Omental fat pad (tissue), 4 donors: ENCODE results near the gene FBXL14. TPM values are rescaled to one million over a fixed set of nuclear protein-coding genes. Genes with fewer than 3 reads are reported as not detected.

Experiments
- ATAC-seq: fragments of 150-250 bp; one replicate; pipeline ENCODE4 v1.9.1; 2016; ENCODE audit warnings: mild to moderate bottlenecking, moderate library complexity; ENCODE audit not compliant: low FRiP score
- DNase-seq: peaks from one replicate; pipeline ENCODE4 v3.0.0-alpha.2; 2019; ENCODE audit warnings: low spot score
- total RNA-seq, 4 donors: library from RNA; depleted of rRNA; stranded (reverse); fragments of >200 nt; gene quantifications; one replicate each; pipeline ENCODE4 v1.1.0, GENCODE V29; 2016
- TF ChIP-seq, protein P1 (sequence below), 3 donors: fragments of 450-650 bp; IDR thresholded peaks; one replicate each; pipeline ENCODE4 v1.5.1; 2016 to 2017; ENCODE audit warnings: antibody characterized with exemption in 3 of 3, mild to moderate bottlenecking in 3 of 3, moderate library complexity in 2 of 3

FBXL14 gene, protein sequence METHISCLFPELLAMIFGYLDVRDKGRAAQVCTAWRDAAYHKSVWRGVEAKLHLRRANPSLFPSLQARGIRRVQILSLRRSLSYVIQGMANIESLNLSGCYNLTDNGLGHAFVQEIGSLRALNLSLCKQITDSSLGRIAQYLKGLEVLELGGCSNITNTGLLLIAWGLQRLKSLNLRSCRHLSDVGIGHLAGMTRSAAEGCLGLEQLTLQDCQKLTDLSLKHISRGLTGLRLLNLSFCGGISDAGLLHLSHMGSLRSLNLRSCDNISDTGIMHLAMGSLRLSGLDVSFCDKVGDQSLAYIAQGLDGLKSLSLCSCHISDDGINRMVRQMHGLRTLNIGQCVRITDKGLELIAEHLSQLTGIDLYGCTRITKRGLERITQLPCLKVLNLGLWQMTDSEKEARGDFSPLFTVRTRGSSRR
- total RNA-seq = 10 to 100 TPM in 2 of 4 donors, 1 to 10 TPM in 2; 7.3 to 15.6 (median 10.1) TPM

DNA sequence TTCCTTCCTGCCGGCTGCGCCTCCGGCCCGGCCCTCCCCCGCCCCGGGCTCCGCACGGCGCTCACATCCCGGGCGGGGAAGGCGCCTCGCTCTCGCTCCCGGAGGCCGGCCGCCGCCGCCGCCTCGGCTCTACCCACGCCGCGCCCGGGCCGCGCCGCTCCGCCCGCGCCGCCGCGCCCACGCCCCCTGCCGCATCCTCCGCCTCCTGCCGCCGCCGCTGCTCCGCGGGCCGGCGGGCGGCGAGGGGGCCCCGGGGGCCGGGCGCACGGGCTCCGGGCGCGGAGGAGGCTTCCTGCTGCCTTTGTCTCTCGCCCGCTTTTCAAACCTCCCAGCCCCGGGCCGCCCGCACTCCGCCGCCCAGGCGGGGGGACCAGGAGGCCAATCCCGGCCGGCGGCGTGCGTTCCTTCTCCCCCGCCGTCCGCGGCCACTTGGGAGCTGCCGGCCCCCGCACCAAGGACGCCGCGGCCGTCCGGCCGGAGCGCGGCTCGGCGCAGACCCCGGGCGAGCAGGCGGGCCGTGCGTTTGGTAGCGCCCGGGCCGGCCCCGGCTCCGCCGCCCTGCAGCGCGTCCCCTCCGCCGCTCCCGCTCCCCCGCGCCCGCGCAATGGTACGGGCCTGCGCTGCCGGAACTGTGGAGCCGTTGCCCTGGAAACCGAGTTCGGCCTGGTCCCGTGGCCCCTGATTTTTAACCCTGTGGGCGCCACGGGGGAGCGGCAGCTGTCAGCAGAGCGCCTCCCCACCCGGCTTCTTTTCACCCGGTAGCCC lies at the start of gene FBXL14:
Gene FBXL14 (minus strand): TSS at position 321 of the 765 bp plus-strand sequence. CDS start 515 bp downstream, outside the sequence.
- TF ChIP-seq, protein P1, sequence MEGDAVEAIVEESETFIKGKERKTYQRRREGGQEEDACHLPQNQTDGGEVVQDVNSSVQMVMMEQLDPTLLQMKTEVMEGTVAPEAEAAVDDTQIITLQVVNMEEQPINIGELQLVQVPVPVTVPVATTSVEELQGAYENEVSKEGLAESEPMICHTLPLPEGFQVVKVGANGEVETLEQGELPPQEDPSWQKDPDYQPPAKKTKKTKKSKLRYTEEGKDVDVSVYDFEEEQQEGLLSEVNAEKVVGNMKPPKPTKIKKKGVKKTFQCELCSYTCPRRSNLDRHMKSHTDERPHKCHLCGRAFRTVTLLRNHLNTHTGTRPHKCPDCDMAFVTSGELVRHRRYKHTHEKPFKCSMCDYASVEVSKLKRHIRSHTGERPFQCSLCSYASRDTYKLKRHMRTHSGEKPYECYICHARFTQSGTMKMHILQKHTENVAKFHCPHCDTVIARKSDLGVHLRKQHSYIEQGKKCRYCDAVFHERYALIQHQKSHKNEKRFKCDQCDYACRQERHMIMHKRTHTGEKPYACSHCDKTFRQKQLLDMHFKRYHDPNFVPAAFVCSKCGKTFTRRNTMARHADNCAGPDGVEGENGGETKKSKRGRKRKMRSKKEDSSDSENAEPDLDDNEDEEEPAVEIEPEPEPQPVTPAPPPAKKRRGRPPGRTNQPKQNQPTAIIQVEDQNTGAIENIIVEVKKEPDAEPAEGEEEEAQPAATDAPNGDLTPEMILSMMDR (IDR thresholded peaks at IDR 0.05) = peak in 1 of 3 donors; percentile 8
- peak; percentile 71 for ATAC-seq
- peak; percentile 54 for DNase-seq

DNA sequence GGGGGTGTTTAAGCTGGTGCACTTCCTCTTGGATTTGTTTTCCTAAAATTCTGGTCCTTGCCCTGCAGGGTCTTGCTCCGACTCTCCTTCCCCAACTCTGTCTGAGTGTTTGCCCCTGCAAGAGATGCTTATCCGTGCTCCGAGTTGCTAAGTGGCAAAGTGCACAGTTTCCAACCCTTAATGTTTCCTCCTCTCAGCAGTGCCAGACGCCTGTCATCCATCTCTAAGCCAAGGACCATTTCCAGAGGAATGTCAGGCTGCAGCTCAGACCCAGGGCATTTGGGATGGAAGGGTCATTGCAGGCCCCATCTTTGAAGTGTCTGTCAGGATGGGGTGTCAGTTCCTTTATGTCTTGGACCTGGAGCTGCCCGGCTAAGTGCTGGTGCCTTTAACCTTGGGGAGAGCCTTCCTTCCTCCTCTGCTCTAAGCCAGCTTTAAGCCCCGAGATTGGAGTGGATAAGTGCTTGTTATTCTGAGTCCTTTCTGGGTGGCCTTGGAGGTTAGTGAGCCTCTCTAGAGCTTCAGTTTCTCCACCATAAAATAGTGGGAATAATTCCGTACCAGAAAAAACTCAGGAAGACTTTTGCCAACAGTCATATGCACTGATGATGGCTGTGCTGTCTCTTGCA lies 49.6 kb upstream of the FBXL14 start:
- TF ChIP-seq, protein P1 (IDR thresholded peaks at IDR 0.05) = no peak
- DNase-seq (no peak), ATAC-seq (no peak)

DNA sequence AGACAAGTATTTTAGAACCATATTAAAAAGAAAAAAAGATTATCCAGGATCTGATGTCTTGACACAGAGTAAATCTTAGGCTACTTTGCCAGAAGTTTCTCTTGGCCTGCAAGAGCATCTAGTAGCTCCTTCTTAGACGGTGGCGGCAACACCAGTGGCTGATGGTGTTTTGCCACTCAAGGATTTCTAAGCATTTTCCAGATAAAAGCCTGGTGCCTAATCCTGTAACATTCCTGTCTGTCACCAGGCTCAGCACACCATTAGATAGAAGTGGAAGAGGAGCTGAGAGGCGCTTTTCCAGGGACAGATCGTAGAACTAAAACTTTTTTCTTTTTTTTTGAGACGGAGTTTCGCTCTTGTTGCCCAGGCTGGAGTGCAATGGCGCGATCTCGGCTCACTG lies 48.7 kb upstream of the FBXL14 start:
- TF ChIP-seq, protein P1 (IDR thresholded peaks at IDR 0.05) = no peak
- no peak for DNase-seq
- ATAC-seq = no peak

DNA sequence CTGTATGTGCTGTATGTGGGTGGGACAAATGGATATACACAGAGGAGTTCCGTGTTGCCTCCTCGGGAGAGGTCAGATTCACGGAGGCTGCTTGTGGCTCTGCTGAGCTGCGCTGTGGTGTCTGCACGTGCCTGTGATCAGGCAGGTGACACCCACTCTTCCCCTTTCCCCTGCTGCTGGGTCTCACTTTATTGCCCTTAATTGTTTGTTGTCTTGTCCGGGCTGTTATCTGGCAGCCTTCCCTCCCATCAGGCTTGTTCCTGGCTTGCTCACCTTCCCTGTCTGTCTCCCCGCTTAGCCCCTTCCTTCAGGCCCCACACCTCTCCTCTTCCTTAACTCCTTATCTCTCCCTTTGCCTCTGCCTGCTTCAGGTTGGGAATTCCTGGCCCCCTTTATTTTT lies 48.1 kb upstream of the FBXL14 start:
- TF ChIP-seq, protein P1 (IDR thresholded peaks at IDR 0.05) = no peak
- DNase-seq (no peak), ATAC-seq (no peak)

DNA sequence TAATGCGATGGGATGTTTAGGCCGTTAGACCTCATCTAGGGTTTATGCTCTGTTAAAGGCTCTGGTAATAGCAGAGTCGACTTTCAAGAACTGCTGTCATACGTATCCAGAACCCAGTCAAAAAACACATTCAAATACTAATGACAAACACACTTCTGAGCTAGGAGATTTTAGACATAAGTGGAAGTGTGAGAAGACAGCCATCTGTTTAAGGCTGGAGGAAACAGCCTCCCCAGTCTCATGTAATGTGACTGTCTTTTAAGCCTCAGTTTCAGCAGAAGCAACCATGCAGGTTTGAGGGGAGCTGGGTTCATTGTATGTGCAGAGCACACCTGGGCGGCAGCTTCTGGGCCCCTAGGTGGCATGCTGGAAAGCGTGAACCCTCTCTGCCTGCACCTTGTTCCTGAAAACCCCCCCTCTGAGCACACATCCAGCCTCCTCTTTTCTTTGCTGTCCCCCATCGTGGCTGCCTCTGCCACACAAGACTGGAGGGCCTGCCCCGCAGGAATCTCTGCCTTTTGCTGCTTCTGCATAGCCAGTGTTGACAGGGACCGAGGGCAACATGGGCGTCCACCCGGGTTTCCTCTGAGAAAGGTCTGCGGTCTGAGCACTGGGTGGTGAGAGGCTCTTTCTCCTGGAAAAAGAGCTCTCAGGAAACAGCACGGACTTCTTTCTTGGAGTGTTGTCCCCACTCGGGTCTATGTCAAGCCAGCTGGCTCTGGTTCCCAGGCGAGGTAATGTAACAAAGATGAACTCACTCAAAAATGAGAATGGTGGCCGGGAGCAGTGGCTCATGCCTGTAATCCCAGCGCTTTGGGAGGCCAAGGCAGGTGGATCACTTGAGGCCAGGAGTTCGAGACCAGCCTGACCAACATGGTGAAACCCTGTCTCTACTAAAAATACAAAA lies 46.2 kb upstream of the FBXL14 start:
- TF ChIP-seq, protein P1 (IDR thresholded peaks at IDR 0.05) = no peak
- no peak for ATAC-seq
- no peak for DNase-seq

DNA sequence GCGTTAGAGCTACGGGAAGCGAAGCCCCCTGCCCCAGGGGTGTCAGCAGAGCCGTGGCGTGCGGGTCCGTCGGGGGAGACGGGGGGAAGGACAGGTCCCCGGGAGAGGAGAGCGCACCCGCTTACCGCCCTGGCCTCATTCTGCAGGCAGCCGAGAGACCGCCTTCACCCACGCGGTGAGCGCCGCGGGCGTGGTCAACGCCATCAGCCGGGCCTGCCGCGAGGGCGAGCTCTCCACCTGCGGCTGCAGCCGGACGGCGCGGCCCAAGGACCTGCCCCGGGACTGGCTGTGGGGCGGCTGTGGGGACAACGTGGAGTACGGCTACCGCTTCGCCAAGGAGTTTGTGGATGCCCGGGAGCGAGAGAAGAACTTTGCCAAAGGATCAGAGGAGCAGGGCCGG lies 45.2 kb upstream of the FBXL14 start:
- DNase-seq (no peak), ATAC-seq (no peak)
- TF ChIP-seq, protein P1 (IDR thresholded peaks at IDR 0.05) = no peak
